Keratinocyte (primary cell): ENCODE data around the gene OR2T8.

Experiments used
- CTCF ChIP-seq, 3 experiments: IDR thresholded peaks in 1 of 3; conservative IDR thresholded peaks in 1 of 3; optimal IDR thresholded peaks in 1 of 3; 2 replicates in 2 of 3; 3 replicates in 1 of 3; pipeline versions ENCODE3 to v1.5.1; 2011; ENCODE audit warnings: low read length in 3 of 3, mild to moderate bottlenecking in 3 of 3, moderate library complexity in 2 of 3, control low read depth in 1 of 3, inconsistent platforms in 1 of 3; ENCODE audit not compliant: insufficient read depth in 2 of 3; ENCODE audit errors: extremely low read depth in 1 of 3
- EZH2 ChIP-seq: IDR thresholded peaks from one replicate; pipeline ENCODE4 v1.6.1; 2012; ENCODE audit warnings: inconsistent platforms, mild to moderate bottlenecking, low read length, moderate library complexity

- TF ChIP-seq CTCF (optimal IDR thresholded peaks at IDR 0.05 in 1 of 3, IDR thresholded peaks at IDR 0.05 in 1 of 3, conservative IDR thresholded peaks at IDR 0.05 in 1 of 3; ENCODE audit: extremely low read depth in 1 of 3, insufficient read depth in 2 of 3, low read length in 3 of 3): no peak
- TF ChIP-seq EZH2: no peak
These were observed 24.9 kb upstream of the OR2T8 start, which contains the start of gene OR2W3 for GRCh38 chr1:247895163-247895637.
